ENCODE measurements around the gene ZCCHC13. TPM values are rescaled to one million over a fixed set of nuclear protein-coding genes. Genes with fewer than 3 reads are reported as not detected.
A peak's percentile ranks its signal among the peaks of the same experiment; 100 is the strongest.

The ZCCHC13 gene
- total RNA-seq, 1 donor from 2014 or later: not detected

DNA sequence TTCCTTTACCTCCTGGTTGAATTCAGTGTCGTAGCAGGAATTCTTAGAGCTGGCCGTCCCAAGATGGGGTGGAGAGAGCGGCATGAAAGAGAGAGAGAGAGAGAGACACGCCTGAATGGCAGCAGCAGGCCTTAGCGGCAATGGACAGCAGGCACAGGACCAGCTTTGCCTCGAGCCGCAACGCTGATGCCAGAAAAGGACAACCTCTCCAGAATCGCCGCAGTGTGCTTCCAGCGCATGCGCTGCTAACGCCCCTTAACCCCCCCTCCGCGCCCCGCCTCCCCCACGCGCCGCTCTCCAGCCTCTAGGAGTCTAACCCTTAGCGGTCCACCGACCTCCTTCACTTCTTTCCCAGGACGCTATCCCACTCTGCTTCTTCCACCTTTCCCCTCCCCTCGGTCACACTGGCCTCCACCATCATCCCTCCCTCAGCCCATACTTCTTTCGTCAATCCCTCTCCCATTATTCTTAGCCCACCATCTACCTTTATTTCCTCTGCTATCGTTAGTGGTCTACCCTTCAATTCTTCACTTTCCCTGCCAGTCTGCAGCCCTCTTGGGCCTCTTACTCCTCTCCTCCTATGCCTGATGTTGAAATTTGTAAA is 10.5 kb upstream of the ZCCHC13 start:
- H2AFZ ChIP-seq (ENCODE audit: low read depth, low read length): peak overlapping the region; percentile 95

DNA sequence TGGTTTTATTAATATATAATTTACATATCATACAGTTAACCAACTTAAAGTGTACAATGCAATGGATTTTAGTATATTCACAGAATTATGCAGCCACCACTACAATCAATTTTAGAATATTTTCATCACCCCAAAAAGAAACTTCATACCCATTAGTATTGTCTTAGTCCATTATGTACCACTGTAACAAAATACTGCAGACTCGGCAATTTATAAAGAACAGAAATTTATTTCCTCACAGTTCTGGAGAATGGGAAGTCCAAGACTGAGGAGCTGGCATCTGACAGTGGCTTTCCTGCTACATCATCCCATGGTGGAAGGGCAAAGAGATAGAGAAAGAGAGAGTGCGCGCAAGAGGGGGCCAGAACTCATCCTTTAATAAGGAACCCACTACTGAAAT is 8.9 kb upstream of the ZCCHC13 start:
- Histone ChIP-seq H3K27ac (ENCODE audit: low read depth, low read length) (no peak overlapping the region), H3K4me1 (ENCODE audit: insufficient read depth, low read length) (no peaks in the 10 kb centered on the region), H3K9me3 (ENCODE audit: insufficient read depth, low read depth, low read length) (no peaks in the 10 kb centered on the region), H2AFZ (ENCODE audit: low read depth, low read length) (no peak overlapping the region), H3K4me3 (ENCODE audit: insufficient read depth, low read depth, low read length) (no peak overlapping the region), H3K79me2 (ENCODE audit: insufficient read depth, low read length) (peaks cover 27% of the 10 kb centered on the region), H4K20me1 (ENCODE audit: insufficient read depth, low read length) (no peaks in the 10 kb centered on the region), H3K36me3 (ENCODE audit: insufficient read depth, low read length) (no peaks in the 10 kb centered on the region), H3K27me3 (ENCODE audit: insufficient read depth, low read length) (no peaks in the 10 kb centered on the region), H3K4me2 (ENCODE audit: low read length) (no peak overlapping the region), H3K9ac (ENCODE audit: low read length) (no peak overlapping the region)
- TF ChIP-seq EZH2 (IDR thresholded peaks at IDR 0.05; ENCODE audit: insufficient read depth, low read length): no peak
- TF ChIP-seq, protein P1, sequence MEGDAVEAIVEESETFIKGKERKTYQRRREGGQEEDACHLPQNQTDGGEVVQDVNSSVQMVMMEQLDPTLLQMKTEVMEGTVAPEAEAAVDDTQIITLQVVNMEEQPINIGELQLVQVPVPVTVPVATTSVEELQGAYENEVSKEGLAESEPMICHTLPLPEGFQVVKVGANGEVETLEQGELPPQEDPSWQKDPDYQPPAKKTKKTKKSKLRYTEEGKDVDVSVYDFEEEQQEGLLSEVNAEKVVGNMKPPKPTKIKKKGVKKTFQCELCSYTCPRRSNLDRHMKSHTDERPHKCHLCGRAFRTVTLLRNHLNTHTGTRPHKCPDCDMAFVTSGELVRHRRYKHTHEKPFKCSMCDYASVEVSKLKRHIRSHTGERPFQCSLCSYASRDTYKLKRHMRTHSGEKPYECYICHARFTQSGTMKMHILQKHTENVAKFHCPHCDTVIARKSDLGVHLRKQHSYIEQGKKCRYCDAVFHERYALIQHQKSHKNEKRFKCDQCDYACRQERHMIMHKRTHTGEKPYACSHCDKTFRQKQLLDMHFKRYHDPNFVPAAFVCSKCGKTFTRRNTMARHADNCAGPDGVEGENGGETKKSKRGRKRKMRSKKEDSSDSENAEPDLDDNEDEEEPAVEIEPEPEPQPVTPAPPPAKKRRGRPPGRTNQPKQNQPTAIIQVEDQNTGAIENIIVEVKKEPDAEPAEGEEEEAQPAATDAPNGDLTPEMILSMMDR (IDR thresholded peaks at IDR 0.05; ENCODE audit: insufficient read depth, low read depth, low read length): no peak
- DNase-seq (ENCODE audit: low read depth): no peak
- FAIRE-seq: no peak
- H3K27me3 Mint-ChIP-seq (ENCODE audit: low read depth, unreplicated experiment): peaks cover 2% of the 10 kb centered on the region
- H3K4me1 Mint-ChIP-seq (ENCODE audit: low read depth, unreplicated experiment): no peaks in the 10 kb centered on the region
- peaks cover 2% of the 10 kb centered on the region for H3K36me3 Mint-ChIP-seq (ENCODE audit: low read depth, unreplicated experiment)
- H3K4me3 Mint-ChIP-seq (ENCODE audit: unreplicated experiment): no peak overlapping the region
- no peak overlapping the region for H3K27ac Mint-ChIP-seq (ENCODE audit: unreplicated experiment)
- H3K9me3 Mint-ChIP-seq (ENCODE audit: unreplicated experiment): peaks cover 2% of the 10 kb centered on the region

More for the DNA sequence above, 10.5 kb upstream of the ZCCHC13 start:
- Mint-ChIP-seq H3K9me3 (ENCODE audit: unreplicated experiment) (peaks cover 2% of the 10 kb centered on the region), H3K36me3 (ENCODE audit: low read depth, unreplicated experiment) (peaks cover 2% of the 10 kb centered on the region), H3K4me1 (ENCODE audit: low read depth, unreplicated experiment) (peaks cover under 1% of the 10 kb centered on the region), H3K4me3 (ENCODE audit: unreplicated experiment) (peak overlapping the region; percentile 98), H3K27me3 (ENCODE audit: low read depth, unreplicated experiment) (no peaks in the 10 kb centered on the region), H3K27ac (ENCODE audit: unreplicated experiment) (peak overlapping the region; percentile 83)
- no peak for FAIRE-seq
- H3K79me2 ChIP-seq (ENCODE audit: insufficient read depth, low read length): peaks cover 43% of the 10 kb centered on the region
- TF ChIP-seq, protein P1 (IDR thresholded peaks at IDR 0.05; ENCODE audit: insufficient read depth, low read depth, low read length): no peak
- no peak for TF ChIP-seq EZH2 (IDR thresholded peaks at IDR 0.05; ENCODE audit: insufficient read depth, low read length)
- H3K36me3 ChIP-seq (ENCODE audit: insufficient read depth, low read length): no peaks in the 10 kb centered on the region
- no peaks in the 10 kb centered on the region for H4K20me1 ChIP-seq (ENCODE audit: insufficient read depth, low read length)
- peak; percentile 57 for DNase-seq (ENCODE audit: low read depth)
- H3K27me3 ChIP-seq (ENCODE audit: insufficient read depth, low read length): no peaks in the 10 kb centered on the region
- H3K9me3 ChIP-seq (ENCODE audit: insufficient read depth, low read depth, low read length): no peaks in the 10 kb centered on the region
- no peaks in the 10 kb centered on the region for H3K4me1 ChIP-seq (ENCODE audit: insufficient read depth, low read length)
- peak overlapping the region; percentile 86 for H3K4me3 ChIP-seq (ENCODE audit: insufficient read depth, low read depth, low read length)
- H3K27ac ChIP-seq (ENCODE audit: low read depth, low read length): peak overlapping the region; percentile 52
- H3K9ac ChIP-seq (ENCODE audit: low read length): peak overlapping the region; percentile 99
- H3K4me2 ChIP-seq (ENCODE audit: low read length): peak overlapping the region; percentile 99

DNA sequence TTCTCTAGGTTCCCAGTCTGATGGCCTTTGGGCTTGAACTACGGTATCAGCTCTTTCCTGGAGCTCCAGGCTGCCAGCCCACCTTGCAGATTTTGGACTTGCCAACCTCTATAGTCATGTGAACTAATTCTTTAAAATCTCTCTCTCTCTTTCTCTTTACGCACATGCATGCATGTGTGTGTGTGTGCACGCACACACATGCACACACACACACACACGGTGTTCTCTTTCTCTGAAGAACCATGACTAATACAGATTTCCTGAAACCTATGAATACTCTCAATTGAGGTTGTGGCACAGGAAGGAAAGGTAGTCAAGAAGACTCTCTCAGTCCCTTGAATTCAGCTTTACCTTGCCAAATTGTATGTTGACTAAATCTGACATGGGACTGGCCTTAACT is 6.2 kb upstream of the ZCCHC13 start:
- TF ChIP-seq, protein P1 (IDR thresholded peaks at IDR 0.05; ENCODE audit: insufficient read depth, low read depth, low read length): no peak
- no peak for TF ChIP-seq EZH2 (IDR thresholded peaks at IDR 0.05; ENCODE audit: insufficient read depth, low read length)
- H2AFZ ChIP-seq (ENCODE audit: low read depth, low read length): no peak overlapping the region
- Mint-ChIP-seq H3K27me3 (ENCODE audit: low read depth, unreplicated experiment) (peaks cover 2% of the 10 kb centered on the region), H3K4me1 (ENCODE audit: low read depth, unreplicated experiment) (no peaks in the 10 kb centered on the region), H3K9me3 (ENCODE audit: unreplicated experiment) (peaks cover 2% of the 10 kb centered on the region), H3K27ac (ENCODE audit: unreplicated experiment) (no peak overlapping the region), H3K36me3 (ENCODE audit: low read depth, unreplicated experiment) (no peaks in the 10 kb centered on the region), H3K4me3 (ENCODE audit: unreplicated experiment) (no peak overlapping the region)
- DNase-seq (ENCODE audit: low read depth): no peak
- no peaks in the 10 kb centered on the region for H3K9me3 ChIP-seq (ENCODE audit: insufficient read depth, low read depth, low read length)
- no peaks in the 10 kb centered on the region for H3K36me3 ChIP-seq (ENCODE audit: insufficient read depth, low read length)
- no peak for FAIRE-seq
- H3K27me3 ChIP-seq (ENCODE audit: insufficient read depth, low read length): no peaks in the 10 kb centered on the region
- no peaks in the 10 kb centered on the region for H3K4me1 ChIP-seq (ENCODE audit: insufficient read depth, low read length)
- H3K4me2 ChIP-seq (ENCODE audit: low read length): no peak overlapping the region
- H3K27ac ChIP-seq (ENCODE audit: low read depth, low read length): no peak overlapping the region
- no peak overlapping the region for H3K4me3 ChIP-seq (ENCODE audit: insufficient read depth, low read depth, low read length)
- H3K9ac ChIP-seq (ENCODE audit: low read length): no peak overlapping the region
- no peaks in the 10 kb centered on the region for H4K20me1 ChIP-seq (ENCODE audit: insufficient read depth, low read length)
- peaks cover 2% of the 10 kb centered on the region for H3K79me2 ChIP-seq (ENCODE audit: insufficient read depth, low read length)

All from astrocyte (in vitro differentiated cells and primary cell).